OCI-LY3 (cell line): Measurements from ENCODE around the gene LIN28B.

Source experiments
- H2AFZ ChIP-seq: fragments of 200-600, 300-600 bp; shearing (Covaris generic); 2 replicates; pipeline ENCODE4 v1.6.0; 2014; ENCODE audit warnings: antibody characterized with exemption, low read depth, low read length
- H3K27ac ChIP-seq: fragments of 200-600, 300-600 bp; sonication (generic); 2 replicates; pipeline ENCODE4 v1.5.1; 2014; ENCODE audit warnings: mild to moderate bottlenecking, low read length, moderate library complexity, mixed read lengths
- H3K27me3 ChIP-seq: fragments of 200-600, 300-600 bp; sonication (generic); 2 replicates; pipeline ENCODE4 v1.6.1; 2014; ENCODE audit warnings: low read depth, low read length, mixed read lengths
- H3K36me3 ChIP-seq: fragments of 200-600, 300-600 bp; sonication (generic); replicated peaks from 2 replicates; pipeline ENCODE3; 2014; ENCODE audit warnings: low read depth, low read length, mixed read lengths
- H3K4me1 ChIP-seq: fragments of 300-600, 200-600 bp; sonication (generic); 2 replicates; pipeline ENCODE4 v1.6.1; 2014; ENCODE audit warnings: low read length, mixed read lengths
- H3K4me2 ChIP-seq: fragments of 200-600, 300-600 bp; sonication (generic); 2 replicates; pipeline ENCODE4 v1.6.1; 2014; ENCODE audit warnings: low read length, mixed read lengths
- H3K4me3 ChIP-seq: fragments of 300-600, 200-600 bp; sonication (generic); 2 replicates; pipeline ENCODE4 v1.5.1; 2014; ENCODE audit warnings: antibody characterized with exemption, mild to moderate bottlenecking, low read length, moderate library complexity
- H3K79me2 ChIP-seq: fragments of 300-600, 200-600 bp; shearing (Covaris generic); 2 replicates; pipeline ENCODE4 v1.6.1; 2014; ENCODE audit warnings: mild to moderate bottlenecking, low read length, mixed read lengths
- H3K9ac ChIP-seq: fragments of 300-600, 200-600 bp; shearing (Covaris generic); 2 replicates; pipeline ENCODE4 v1.6.0; 2014; ENCODE audit warnings: mild to moderate bottlenecking, low read length, moderate library complexity
- H3K9me3 ChIP-seq: fragments of 200-600, 300-600 bp; shearing (Covaris generic); 2 replicates; pipeline ENCODE4 v1.6.1; 2014; ENCODE audit warnings: low read length, mixed read lengths; ENCODE audit not compliant: insufficient read depth
- H4K20me1 ChIP-seq: fragments of 200-600, 300-600 bp; sonication (generic); 2 replicates; pipeline ENCODE4 v1.6.1; 2016; ENCODE audit warnings: low read length, mixed read lengths; ENCODE audit not compliant: insufficient read depth
- CTCF ChIP-seq: fragments of 200-600, 300-600 bp; sonication (generic); IDR thresholded peaks from 2 replicates; pipeline ENCODE4 v1.5.1; 2014; ENCODE audit warnings: antibody characterized with exemption, low read length, low read depth
- EZH2phosphoT487 ChIP-seq: fragments of 200-600 bp; shearing (Covaris generic); IDR thresholded peaks from 2 replicates; pipeline ENCODE4 v1.6.1; 2018; ENCODE audit warnings: antibody characterized with exemption, mixed run types, low read depth

The LIN28B gene

GRCh38 chr6:105094133-105094640 is 137.3 kb downstream of the LIN28B start:
- TF ChIP-seq EZH2phosphoT487 (no peak), CTCF (no peak)
- Histone ChIP-seq H3K4me3 (no peak overlapping the region), H3K9me3 (no peaks in the 10 kb centered on the region), H3K4me2 (no peak overlapping the region), H3K27ac (no peak overlapping the region), H3K36me3 (no peaks in the 10 kb centered on the region), H2AFZ (no peak overlapping the region), H4K20me1 (no peaks in the 10 kb centered on the region), H3K79me2 (no peaks in the 10 kb centered on the region), H3K4me1 (no peaks in the 10 kb centered on the region), H3K9ac (no peak overlapping the region), H3K27me3 (no peaks in the 10 kb centered on the region)

- Histone ChIP-seq H3K79me2 (no peaks in the 10 kb centered on the region), H3K4me1 (no peaks in the 10 kb centered on the region), H3K27me3 (no peaks in the 10 kb centered on the region), H3K4me2 (no peak overlapping the region), H3K36me3 (no peaks in the 10 kb centered on the region), H3K9ac (no peak overlapping the region), H3K27ac (no peak overlapping the region), H4K20me1 (no peaks in the 10 kb centered on the region), H3K4me3 (no peak overlapping the region), H2AFZ (no peak overlapping the region), H3K9me3 (no peaks in the 10 kb centered on the region)
- no peak for TF ChIP-seq CTCF
Measured at GRCh38 chr6:105095139-105095538, 138.2 kb downstream of the LIN28B start.

GRCh38 chr6:105097288-105097687 is 140.4 kb downstream of the LIN28B start:
- no peaks in the 10 kb centered on the region for H3K4me1 ChIP-seq
- H3K79me2 ChIP-seq, result no peaks in the 10 kb centered on the region
- H3K27ac ChIP-seq, result no peak overlapping the region
- no peak overlapping the region for H3K9ac ChIP-seq
- no peak overlapping the region for H3K4me2 ChIP-seq
- H3K4me3 ChIP-seq, result no peak overlapping the region
- no peak overlapping the region for H2AFZ ChIP-seq
- H3K27me3 ChIP-seq, result no peaks in the 10 kb centered on the region
- no peaks in the 10 kb centered on the region for H4K20me1 ChIP-seq
- H3K36me3 ChIP-seq, result no peaks in the 10 kb centered on the region
- H3K9me3 ChIP-seq, result no peaks in the 10 kb centered on the region
- TF ChIP-seq EZH2phosphoT487, result no peak
- TF ChIP-seq CTCF, result no peak

DNA sequence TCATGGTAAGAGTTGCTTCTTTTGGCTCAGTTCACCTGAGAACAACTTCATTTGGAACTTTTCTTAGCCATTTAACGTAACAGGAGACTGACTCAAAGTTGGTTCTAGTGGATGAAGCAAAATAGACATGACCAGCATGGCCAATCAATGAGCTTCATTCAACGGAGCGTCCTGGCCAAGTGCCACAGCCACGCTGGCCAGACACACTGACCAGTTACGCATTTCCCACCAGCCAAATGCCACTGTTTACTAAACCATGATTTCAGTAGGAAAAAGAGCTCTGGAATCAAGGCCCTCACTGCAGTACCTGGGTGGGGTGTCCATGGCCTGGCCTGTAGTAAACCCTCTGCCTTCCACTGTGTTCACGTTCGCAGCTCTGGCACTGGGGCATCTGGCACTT is 142.5 kb downstream of the LIN28B start:
- H3K27ac ChIP-seq, result no peak overlapping the region
- no peaks in the 10 kb centered on the region for H3K4me1 ChIP-seq
- H3K4me3 ChIP-seq, result no peak overlapping the region

More for the DNA sequence above, 142.5 kb downstream of the LIN28B start:
- Histone ChIP-seq H3K36me3 (no peaks in the 10 kb centered on the region), H3K79me2 (no peaks in the 10 kb centered on the region), H3K27me3 (no peaks in the 10 kb centered on the region), H3K9ac (no peak overlapping the region), H4K20me1 (no peaks in the 10 kb centered on the region), H3K4me2 (no peak overlapping the region), H3K9me3 (no peaks in the 10 kb centered on the region), H2AFZ (no peak overlapping the region)
- TF ChIP-seq CTCF, result no peak
- no peak for TF ChIP-seq EZH2phosphoT487
